Measurements from ENCODE around the gene OR13C8.

OR13C8 gene

DNA sequence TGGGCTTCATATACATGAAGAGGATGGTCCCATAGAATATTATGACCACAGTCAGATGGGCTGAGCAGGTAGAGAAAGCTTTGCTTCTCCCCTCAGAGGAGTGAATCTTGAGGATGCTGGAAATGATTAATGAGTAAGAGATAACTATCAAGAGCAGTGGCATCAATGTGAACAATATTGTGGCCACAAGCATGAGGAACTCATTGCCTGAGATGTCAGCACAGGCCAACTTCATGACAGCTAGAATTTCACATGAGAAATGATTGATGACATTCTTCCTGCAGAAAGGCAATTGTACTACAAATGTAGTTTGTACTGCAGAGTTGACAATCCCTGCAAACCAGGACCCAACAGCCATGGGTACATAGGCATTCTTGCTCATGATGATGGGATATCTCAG, 48.5 kb downstream of the OR13C8 start:
- DNase-seq: no peak

DNA sequence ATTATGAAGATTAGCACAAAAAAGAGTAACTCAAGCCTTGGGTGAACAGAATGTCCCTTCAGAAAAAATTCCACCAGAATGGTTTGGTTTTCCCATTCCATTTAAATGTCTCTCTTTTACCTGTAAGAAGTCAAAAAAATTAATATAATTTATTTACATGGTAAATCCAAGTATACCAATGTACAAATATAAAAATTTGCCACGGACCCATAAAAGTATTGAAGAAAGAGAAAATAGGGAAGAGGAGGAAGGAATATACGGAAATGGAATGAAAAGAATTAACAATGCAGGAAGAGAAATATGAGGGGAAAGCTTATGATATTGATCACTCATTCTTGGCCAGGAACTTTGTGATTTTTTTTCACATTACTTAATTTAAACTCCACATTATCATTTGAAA, 49.1 kb downstream of the OR13C8 start, which contains the start of gene OR13C9:
Gene OR13C9, minus strand, starts transcription at position 101 of the 400 bp plus-strand sequence. Its CDS starts 0 bp downstream, at position 101.
- no peak for DNase-seq

Data from stimulated activated CD4-positive, alpha-beta T cell treated with anti-CD3 and anti-CD28 coated beads, Interleukin-4, amount 100 ng/mL, for 24 hours (primary cell).